ENCODE data around the gene EZR.

DNA sequence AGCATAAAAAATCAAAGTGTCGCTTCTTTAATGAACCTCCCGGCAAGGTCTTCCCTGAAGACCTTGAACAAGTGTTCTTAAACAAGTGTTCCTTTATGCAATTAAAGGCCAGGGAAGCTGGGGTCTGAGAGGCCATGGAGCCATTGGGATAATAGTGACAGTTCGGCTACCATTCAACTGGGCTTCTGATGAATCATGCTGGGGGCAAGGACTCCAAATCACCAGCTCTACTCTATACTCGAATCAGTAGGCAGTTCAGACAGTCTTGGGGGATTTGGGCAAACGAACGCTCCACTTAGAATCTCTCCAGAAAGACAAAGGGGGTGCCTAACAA, 34.7 kb upstream of the EZR start:
- TF ChIP-seq, protein P1, sequence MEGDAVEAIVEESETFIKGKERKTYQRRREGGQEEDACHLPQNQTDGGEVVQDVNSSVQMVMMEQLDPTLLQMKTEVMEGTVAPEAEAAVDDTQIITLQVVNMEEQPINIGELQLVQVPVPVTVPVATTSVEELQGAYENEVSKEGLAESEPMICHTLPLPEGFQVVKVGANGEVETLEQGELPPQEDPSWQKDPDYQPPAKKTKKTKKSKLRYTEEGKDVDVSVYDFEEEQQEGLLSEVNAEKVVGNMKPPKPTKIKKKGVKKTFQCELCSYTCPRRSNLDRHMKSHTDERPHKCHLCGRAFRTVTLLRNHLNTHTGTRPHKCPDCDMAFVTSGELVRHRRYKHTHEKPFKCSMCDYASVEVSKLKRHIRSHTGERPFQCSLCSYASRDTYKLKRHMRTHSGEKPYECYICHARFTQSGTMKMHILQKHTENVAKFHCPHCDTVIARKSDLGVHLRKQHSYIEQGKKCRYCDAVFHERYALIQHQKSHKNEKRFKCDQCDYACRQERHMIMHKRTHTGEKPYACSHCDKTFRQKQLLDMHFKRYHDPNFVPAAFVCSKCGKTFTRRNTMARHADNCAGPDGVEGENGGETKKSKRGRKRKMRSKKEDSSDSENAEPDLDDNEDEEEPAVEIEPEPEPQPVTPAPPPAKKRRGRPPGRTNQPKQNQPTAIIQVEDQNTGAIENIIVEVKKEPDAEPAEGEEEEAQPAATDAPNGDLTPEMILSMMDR (IDR thresholded peaks at IDR 0.05; ENCODE audit: borderline replicate concordance, extremely low read depth, low read length, poor library complexity, severe bottlenecking), result no peak
- no peak for TF ChIP-seq EZH2 (IDR thresholded peaks at IDR 0.05; ENCODE audit: borderline replicate concordance, low read depth, low read length, severe bottlenecking)
